Activated CD8-positive, alpha-beta memory T cell treated with anti-CD3 and anti-CD28 coated beads, Interleukin-2, amount 50 U/mL, for 24 hours (primary cell): ENCODE measurements around the gene PRAME.
"Not testable (repeated sequence)": the region's sequence is repeated elsewhere in the genome, so short reads cannot be mapped to it uniquely, and the experiment has no call there.

Source experiments
- DNase-seq: peaks from one replicate; pipeline ENCODE4 v3.0.0-alpha.2; 2020; ENCODE audit errors: extremely low read depth

Gene PRAME

GRCh38 chr22:22520667-22521602 is 38.1 kb downstream of the PRAME start:
- DNase-seq: no peak

DNA sequence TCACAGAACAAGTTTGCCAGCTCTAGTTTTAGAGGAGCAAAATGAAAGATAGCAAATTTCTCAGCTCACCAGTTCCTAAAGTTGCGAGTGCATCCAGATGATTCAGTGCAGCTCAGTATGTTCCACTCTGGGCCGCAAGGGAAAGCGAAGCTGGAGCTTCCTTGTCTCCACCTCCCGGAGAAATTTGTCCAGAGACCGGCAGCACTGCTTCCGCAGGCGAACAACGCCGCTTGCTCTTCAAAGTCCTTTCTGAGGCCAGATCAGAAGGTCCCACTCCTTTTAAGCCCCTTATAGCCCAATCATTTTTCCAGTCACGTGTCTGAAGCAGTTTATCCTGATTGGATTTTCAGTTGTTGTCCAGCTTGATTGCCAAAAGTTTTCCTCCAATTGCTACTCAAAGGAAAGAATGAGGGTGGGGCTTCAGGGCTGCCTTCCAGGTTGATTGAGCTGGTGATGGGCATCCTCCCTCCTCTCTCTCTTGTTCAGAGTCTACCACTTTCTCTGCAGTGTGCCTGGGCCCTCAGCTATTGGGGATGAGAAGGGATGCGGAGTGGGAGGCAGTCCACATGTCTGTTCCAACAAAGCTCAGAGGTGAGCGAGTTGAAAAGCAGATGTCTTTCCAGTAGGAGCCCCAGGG is 38.9 kb downstream of the PRAME start, which contains the start of gene ZNF280A:
Gene ZNF280A, minus strand, starts transcription at position 251 of the 637 bp plus-strand sequence. CDS start 4,640 bp downstream, outside the sequence.
- no peak for DNase-seq

DNA sequence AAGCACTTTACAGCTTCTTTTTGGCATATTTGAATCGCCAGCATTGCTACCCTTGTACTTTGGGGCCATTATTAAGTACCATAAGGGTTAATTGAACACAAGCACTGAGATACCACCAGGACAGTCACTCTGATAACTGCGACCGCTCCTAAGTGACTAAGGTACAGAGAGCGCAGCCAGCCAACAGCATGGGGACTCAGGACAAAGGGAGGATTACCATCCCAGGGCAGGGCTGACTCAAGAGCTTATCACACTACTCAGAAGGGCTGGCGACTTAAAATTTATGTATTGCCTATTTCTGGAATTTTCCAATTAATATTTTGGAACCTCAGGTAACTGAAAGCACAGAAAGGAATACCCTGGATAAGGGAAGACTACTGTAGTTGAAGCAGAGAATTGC is 39.5 kb downstream of the PRAME start:
- DNase-seq: no peak

DNA sequence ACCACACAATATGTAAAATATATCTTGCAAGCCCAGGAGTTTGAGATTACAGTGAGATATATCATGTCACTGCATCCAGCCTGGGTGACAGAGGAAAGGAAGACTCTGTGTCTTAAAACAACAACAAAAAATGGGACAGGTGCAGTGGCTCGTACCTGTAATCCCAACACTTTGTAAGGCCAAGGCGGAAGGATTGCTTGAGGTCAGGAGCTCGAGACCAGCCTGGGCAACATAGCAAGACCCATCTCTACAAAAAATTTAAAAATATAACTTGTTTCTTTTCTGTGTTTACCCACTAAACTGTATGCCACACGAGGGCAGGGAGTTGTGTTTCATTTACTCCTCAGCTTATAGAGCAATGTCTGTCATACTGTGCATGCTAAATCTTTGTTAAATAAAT is 42.1 kb downstream of the PRAME start:
- no peak for DNase-seq

DNA sequence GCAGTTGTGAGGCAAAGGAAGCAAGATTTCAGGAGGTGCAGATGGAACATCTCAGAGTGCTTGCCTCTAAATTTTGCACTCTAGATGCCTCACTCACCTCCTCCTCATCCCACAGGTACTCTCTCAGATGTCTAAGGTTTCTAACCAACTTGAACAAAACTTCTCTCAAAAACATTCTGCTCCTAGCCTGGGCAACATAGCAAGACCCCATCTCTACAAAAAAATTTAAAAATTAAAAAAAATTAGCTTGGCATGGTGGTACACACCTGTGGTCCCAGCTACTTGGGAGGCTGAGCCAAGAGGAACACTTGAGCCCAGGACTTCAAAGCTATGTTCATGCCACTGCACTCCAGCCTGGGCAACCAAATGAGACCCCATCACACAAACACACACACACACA is 43.2 kb downstream of the PRAME start:
- DNase-seq: no peak

- DNase-seq: not testable (repeated sequence)
These were observed 44.6 kb downstream of the PRAME start for GRCh38 chr22:22514431-22514830.

DNA sequence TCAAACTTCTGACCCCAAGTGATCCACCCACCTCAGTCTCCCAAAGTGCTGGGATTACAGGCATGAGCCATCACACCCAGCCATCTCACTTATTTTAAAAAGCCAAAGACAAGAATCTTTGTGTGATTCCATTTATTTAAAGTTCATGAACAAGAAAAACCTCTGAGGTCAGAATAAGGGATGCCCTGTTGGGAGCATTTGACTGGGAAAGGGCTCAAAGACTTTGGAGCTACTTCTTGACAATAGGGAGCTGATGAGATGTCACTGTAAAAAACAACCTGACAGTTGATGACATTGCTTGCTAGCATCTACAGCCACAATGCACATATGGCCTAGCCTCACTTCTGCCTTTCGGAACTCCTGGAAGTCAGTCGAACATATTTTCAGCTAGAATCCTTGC is 45.4 kb downstream of the PRAME start:
- no peak for DNase-seq

- no peak for DNase-seq
These were observed 46.1 kb downstream of the PRAME start for GRCh38 chr22:22512951-22513350.

DNA sequence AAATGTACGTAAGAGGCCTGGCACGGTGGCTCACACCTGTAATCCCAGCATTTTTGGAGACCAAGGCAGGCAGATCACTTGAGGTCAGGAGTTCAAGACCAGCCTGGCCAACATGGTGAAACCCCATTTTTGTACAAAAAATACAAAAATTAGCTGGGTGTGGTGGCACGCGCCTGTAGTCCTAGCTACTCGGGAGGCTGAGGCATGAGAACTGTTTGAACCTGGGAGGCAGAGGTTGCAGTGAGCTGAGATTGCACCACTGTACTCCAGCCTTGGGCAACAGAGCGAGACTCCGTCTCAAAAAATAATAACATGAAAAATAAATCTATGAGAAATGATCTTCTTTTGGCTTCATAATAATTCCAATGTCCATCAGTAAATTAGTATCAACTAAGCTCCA is 48.2 kb downstream of the PRAME start:
- DNase-seq: not testable (repeated sequence)

DNA sequence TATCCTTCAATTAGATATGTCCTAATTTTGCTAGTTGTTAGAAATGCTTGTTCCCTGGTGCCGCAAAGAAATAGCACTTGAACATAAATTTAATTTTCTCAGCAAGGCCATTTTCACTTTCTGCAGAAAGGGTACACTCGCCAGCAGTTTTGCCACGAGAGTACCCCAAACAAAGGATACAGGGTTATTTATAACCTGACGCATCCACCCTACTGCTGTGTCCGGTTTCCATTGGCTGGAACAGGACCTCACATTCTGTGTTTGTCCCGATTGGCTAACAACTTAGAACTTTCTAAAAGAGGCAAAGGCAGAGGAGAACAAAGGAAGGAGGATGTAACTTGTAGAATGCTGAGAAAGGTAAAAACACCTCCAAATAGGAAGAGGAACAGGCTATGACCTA is 49.2 kb downstream of the PRAME start:
- DNase-seq: not testable (repeated sequence)

- peak; percentile 53 for DNase-seq
These were observed 50.5 kb downstream of the PRAME start, which contains the start of gene ZNF280B for GRCh38 chr22:22508274-22509176. TSS of gene ZNF280B (minus strand) at chr22:22508742. CDS start at chr22:22489398, 19,344 bp downstream.

DNA sequence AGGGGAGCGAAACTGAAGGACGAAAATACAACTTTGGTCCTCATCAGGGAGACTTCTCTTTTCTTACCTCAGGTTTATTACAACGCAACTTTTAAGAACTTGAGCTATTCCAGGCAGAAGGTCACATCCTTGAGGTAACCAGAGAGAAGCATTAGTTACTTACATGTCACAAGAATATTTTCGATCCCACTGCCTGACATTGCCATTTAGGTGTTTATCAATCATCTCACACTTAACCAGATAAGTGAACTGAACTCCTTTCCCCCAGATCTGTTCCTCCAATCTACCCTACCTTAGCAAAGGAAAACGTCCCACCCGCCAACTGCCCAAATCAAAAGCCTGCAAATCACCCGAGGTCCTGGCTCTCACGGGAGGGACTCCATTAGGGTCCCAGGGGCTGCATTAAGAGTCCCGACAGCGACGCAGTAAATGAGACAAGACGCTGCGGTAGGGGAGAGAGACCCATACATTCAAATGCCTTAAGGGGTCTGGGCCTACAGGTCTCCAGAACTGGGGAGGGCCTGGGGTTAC is 51.3 kb downstream of the PRAME start:
- no peak for DNase-seq

DNA sequence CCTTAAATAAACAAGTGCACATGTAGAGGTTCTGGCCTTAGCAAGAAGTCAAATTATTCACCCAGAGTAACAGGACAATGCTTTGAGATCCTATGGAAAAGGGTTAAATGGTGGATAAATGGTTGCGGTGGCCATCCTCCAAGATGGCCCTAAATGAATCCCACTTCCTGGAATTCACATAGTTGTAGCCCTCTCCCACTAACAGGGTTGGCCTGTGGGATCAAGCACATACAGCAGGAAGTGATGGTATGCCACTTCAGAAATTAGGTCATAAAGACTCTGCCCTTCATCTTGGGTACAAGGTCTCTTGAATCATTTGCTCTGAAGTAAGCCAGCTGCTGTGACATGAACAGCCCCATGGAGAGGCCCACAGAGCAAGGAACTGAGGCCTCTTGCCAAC is 52.3 kb downstream of the PRAME start:
- no peak for DNase-seq

DNA sequence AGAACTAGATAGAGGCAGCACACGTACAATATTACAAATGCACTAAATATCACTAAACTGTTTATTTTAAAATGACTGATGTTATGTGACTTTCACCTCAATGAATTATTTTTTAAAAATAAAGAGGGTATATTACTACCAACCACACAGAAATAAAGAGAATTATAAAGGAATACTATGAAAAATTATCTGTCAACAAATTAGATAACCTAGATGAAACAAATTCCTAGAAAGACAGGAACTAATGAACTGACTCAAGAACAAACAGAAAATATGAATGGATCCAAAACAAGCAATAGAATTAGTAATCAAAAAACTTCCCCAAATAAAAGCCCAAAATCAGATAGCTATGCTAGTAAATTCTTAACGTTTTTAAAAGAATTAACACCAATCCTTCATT is 60.8 kb downstream of the PRAME start:
- DNase-seq: no peak
